Stimulated activated memory B cell treated with anti-CD40 and anti-IgM and Interleukin-4, amounts not matched to agents 10 μg/mL and 1 μg/mL and 100 μg/mL, for 72 hours (primary cell): ENCODE results near the gene SIPA1L3.
A peak's percentile ranks its signal among the peaks of the same experiment; 100 is the strongest.
"Not testable (repeated sequence)": the region's sequence is repeated elsewhere in the genome, so short reads cannot be mapped to it uniquely, and the experiment has no call there.

ENCODE experiments used
- ATAC-seq: fragments of 150-1000 bp; cut with Tn5 transposase; 2 replicates; pipeline ENCODE4 v1.10.0; 2021
- H3K27ac Mint-ChIP-seq: one replicate; pipeline ENCODE4 v1.8.0; 2022; ENCODE audit warnings: mild to moderate bottlenecking, mixed read lengths
- H3K27me3 Mint-ChIP-seq: one replicate; pipeline ENCODE4 v1.8.0; 2022; ENCODE audit warnings: mixed read lengths
- H3K36me3 Mint-ChIP-seq: one replicate; pipeline ENCODE4 v1.8.0; 2022; ENCODE audit warnings: mixed read lengths
- H3K4me1 Mint-ChIP-seq: one replicate; pipeline ENCODE4 v1.8.0; 2022; ENCODE audit warnings: mixed read lengths
- H3K4me3 Mint-ChIP-seq: one replicate; pipeline ENCODE4 v1.8.0; 2022; ENCODE audit warnings: mild to moderate bottlenecking, moderate library complexity, mixed read lengths
- H3K9me3 Mint-ChIP-seq: one replicate; pipeline ENCODE4 v1.8.0; 2022; ENCODE audit warnings: mixed read lengths

Gene SIPA1L3

DNA sequence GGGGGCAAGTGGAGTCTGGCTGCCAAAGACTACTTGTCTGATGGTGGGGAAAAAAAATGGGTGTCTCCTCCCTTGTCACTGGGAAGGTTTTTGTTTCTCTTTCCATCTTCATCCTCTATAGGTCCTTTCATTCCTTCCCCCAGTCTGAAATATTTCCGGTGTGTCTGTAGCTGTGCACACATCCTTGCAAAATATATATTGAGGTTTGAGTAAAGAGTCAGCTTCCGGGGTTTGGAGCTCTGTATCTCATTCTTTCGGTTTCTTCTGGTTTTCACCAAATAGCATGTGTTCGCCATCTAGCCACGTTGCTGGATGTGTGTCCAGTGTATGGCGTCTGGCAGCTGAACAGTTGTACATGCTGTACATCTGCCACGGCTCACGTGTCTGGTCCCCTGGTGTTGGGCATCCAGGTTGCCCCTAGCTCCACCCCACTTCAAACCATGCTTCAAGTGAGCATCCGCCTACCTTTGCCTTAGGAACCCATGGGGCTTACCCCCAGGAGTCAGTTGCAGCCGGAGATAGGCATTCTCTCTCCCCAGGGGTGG lies 142.2 kb downstream of the SIPA1L3 start:
- peak; percentile 65 for ATAC-seq

DNA sequence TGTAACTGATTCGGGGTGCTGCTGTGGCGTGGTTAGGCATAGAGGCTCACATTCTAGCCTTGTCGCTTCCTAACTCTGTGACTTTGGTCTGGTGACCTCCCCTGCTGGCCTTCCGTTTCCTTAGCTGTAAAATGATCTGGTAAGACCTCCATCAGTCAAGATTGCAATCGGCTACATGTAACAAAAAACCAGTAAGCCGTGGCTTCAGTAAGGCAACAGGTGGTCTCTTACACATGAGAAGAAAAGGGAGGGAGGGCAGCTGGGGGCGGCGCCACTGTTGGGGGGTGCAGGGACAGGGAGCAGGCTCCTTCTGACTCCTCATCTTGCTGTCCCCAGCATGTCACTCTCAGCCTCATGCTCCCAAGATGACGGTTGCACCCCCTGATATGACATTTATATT lies 148.0 kb downstream of the SIPA1L3 start:
- peak overlapping the region; percentile 62 for H3K27ac Mint-ChIP-seq
- H3K9me3 Mint-ChIP-seq: no peaks in the 10 kb centered on the region

More for the DNA sequence above, 142.2 kb downstream of the SIPA1L3 start:
- no peaks in the 10 kb centered on the region for H3K27me3 Mint-ChIP-seq
- peak overlapping the region; percentile 75 for H3K4me3 Mint-ChIP-seq
- no peaks in the 10 kb centered on the region for H3K9me3 Mint-ChIP-seq
- peaks cover 60% of the 10 kb centered on the region for H3K4me1 Mint-ChIP-seq
- peak overlapping the region; percentile 100 for H3K27ac Mint-ChIP-seq
- peaks cover 3% of the 10 kb centered on the region for H3K36me3 Mint-ChIP-seq

DNA sequence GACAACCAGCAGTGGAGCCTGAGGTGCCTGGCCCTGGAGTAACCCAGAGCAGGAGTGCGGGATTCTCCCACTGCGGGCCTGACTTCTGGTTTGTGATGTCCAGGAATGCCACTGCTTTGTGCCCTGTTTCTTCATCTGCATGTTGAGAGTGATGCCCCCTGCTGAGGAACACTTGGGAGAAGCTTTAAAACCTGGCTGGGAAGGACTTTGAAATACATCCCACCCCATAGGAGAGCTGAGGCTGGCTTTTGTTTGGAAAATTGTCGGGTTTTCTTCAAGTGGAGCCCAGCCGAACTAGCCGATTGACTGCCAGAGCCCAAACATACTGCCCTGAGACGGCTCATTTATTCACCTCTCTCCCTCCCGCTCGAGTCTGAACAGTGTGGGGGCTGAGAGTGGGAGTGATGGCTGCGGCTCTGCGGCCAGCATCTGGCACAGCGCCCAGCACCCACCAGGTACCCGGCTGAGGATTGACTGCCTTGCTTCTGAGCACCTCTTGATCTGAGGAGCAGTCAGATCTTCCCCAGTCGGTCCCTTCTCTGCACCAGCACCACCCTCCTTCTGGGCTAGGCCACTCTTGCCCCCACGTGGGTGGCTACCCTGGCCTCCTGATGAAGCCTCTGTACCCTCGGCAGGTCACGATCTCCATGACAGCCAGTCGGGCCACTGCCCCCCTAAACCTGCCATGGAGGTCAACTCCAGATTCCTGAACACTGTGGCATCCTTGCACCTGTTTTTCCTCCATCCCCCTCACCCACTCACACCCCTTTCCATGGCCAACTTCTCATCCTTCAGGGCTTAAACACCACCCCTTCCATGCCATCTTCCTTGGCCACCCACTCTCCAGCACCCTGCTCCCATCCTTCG lies 148.9 kb downstream of the SIPA1L3 start:
- H3K4me3 Mint-ChIP-seq: no peak overlapping the region
- H3K36me3 Mint-ChIP-seq: peaks cover 8% of the 10 kb centered on the region
- peak overlapping the region; percentile 62 for H3K27ac Mint-ChIP-seq
- ATAC-seq: no peak
- H3K27me3 Mint-ChIP-seq: no peaks in the 10 kb centered on the region
- no peaks in the 10 kb centered on the region for H3K9me3 Mint-ChIP-seq
- H3K4me1 Mint-ChIP-seq: peaks cover 32% of the 10 kb centered on the region

More for the DNA sequence above, 148.0 kb downstream of the SIPA1L3 start:
- H3K4me1 Mint-ChIP-seq: peaks cover 32% of the 10 kb centered on the region
- H3K27me3 Mint-ChIP-seq: no peaks in the 10 kb centered on the region
- no peak for ATAC-seq
- peaks cover 8% of the 10 kb centered on the region for H3K36me3 Mint-ChIP-seq
- no peak overlapping the region for H3K4me3 Mint-ChIP-seq

DNA sequence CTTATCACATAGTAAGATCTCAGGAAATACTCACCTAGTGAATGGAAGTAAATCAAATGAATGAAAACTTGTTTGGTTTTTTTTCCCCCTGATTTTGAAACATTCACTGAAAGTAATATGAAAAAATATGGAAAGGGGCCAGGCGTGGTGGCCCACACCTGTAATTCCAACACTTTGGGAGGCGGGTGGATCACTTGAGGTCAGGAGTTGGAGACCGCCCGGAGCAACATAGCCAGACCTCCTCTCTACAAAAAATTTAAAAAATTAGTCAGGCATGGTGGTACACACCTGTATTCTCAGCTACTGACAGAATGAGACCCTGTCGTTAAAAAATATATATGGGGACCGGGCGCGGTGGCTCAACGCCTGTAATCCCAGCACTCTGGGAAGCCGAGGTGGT lies 149.6 kb downstream of the SIPA1L3 start:
- peaks cover 39% of the 10 kb centered on the region for H3K4me1 Mint-ChIP-seq
- H3K4me3 Mint-ChIP-seq: no peak overlapping the region
- H3K27me3 Mint-ChIP-seq: no peaks in the 10 kb centered on the region
- peaks cover 14% of the 10 kb centered on the region for H3K36me3 Mint-ChIP-seq
- H3K27ac Mint-ChIP-seq: peak overlapping the region; percentile 62
- H3K9me3 Mint-ChIP-seq: no peaks in the 10 kb centered on the region
- ATAC-seq: no peak

DNA sequence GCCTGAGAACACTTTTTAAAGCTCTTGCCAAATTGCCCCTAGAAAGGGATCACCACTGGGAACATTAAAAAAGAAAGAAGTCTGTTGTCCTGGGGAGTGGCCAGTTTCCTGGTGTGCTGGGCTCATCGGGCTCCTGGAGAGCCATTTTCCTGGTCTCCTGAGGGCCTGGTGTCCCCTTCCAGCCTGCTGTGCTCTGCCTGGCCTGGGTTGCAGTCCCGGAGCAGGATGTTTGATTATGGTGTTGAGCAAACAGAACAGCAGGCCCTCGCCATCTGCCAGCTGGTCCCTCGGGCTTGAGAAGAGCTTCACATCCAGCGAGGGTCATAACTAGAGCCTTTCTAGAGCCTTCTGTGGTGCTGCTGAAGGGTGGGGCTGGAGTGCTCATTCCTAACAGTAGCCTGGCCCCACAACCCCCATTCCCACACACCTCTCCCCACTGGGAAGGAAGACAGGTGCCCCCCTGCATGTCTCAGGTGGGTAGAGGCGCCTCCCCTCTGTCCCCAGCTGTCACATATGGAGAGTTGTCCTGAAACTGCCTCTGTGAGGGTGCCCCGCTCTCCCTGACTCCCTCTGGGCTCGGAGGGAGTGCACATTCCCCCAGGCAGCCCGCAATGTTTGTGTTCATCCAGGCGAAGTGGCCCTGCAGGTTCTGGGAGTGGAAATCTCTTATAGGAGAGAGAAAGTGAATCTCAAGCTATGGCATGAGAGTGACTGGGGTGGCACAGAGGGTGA lies 151.1 kb downstream of the SIPA1L3 start:
- no peak for ATAC-seq
- H3K4me3 Mint-ChIP-seq: no peak overlapping the region
- no peaks in the 10 kb centered on the region for H3K27me3 Mint-ChIP-seq
- no peaks in the 10 kb centered on the region for H3K9me3 Mint-ChIP-seq
- H3K4me1 Mint-ChIP-seq: peaks cover 47% of the 10 kb centered on the region
- H3K36me3 Mint-ChIP-seq: peaks cover 21% of the 10 kb centered on the region
- peak overlapping the region; percentile 73 for H3K27ac Mint-ChIP-seq

DNA sequence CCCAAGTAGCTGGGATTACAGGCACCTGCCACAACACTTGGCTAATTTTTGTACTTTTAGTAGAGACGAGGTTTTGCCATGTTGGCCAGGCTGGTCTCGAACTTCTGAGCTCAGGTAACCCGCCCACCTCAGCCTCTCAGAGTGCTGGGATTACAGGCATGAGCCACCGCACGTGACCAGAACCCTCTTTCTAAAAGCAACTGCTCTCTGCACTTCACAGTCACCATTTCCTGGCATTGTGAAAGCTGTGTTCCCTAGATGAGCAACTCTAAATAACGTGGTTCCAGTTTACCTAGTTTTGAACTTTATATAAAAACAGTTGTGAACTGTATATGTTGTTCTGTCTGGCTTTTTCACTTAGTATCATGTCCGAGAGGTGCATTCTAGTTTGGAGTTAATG lies 152.9 kb downstream of the SIPA1L3 start:
- peak; percentile 67 for ATAC-seq
- Mint-ChIP-seq H3K27ac (peak overlapping the region; percentile 56), H3K4me1 (peaks cover 53% of the 10 kb centered on the region), H3K9me3 (no peaks in the 10 kb centered on the region), H3K36me3 (peaks cover 21% of the 10 kb centered on the region), H3K27me3 (no peaks in the 10 kb centered on the region), H3K4me3 (no peak overlapping the region)

DNA sequence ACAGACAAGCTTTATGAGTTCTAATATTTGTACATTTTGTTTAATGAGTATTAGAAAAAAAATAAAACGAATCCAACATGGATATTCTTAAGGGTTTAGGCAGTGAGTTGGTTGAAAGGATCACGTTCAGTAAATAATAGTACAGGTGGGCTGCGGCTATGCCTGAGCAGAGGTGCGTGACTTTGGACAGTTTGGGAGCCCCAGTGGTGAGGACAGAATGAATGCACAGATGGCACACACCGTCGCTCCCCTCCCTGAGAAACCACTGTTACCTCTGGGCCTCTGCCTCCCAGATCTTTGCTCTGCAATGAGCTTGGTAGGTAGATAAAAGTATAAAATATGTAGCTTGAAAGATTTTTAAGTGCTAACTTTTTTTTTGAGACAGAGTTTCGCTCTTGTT lies 153.3 kb downstream of the SIPA1L3 start:
- no peak overlapping the region for H3K4me3 Mint-ChIP-seq
- peaks cover 48% of the 10 kb centered on the region for H3K4me1 Mint-ChIP-seq
- H3K9me3 Mint-ChIP-seq: no peaks in the 10 kb centered on the region
- no peak for ATAC-seq
- peak overlapping the region; percentile 56 for H3K27ac Mint-ChIP-seq
- no peaks in the 10 kb centered on the region for H3K27me3 Mint-ChIP-seq
- peaks cover 21% of the 10 kb centered on the region for H3K36me3 Mint-ChIP-seq

DNA sequence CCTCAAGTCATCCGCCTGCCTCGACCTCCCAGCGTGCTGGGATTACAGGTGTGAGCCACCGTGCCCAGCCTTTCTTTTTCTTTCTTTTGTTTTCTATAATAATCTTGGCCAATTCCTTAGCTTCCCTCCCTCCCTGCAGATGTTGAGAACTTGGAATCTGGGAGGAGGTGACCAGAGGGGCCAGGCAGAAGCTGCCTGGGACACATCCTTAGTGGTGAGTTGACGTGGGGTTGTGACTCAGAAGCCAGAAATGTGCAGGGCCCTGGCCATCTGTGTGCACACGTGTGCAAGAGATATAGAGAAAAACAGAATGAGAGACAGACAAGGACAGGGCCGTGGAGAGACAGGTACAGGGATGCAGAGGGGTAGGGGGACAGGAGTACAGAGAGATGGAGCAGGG lies 154.3 kb downstream of the SIPA1L3 start:
- peaks cover 45% of the 10 kb centered on the region for H3K4me1 Mint-ChIP-seq

DNA sequence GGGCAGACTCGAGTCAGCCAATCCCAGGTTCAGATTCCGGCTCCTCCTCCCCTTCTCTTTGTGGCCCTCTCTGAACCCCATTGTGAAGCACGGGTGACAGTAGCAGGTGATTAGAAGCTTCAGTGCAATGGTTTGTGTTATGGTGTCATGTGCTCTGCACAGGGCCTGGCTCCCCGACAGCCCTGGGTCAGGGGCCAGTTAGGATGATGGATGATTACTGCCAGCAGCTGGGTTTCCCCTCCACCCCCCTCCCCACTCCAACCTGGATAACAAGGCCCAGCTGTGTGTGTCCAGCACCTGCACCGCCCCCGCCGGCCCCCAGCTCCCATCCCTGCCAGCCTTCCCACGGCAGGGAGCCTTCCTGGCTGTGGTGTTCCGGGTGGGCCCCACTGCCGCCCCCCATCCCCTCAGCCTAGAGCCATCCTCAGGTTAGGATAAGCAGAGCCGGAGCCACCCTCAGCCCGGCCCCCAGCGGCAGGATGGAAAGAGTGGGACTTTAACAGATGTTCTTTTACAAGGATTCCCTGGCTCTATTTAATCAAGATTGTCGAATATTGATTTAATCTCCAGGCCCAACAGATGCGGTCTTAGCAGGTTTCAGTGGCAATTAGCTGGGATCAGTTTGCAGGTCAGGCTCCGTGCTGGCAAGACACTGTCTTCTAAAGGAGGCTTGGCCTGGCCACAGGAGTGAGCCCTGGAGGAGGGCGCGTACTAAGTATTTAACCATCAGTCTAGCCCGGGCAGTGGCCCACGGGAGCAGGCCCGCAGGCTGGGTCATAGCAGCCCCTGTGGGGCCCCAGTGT lies 156.2 kb downstream of the SIPA1L3 start:
- Mint-ChIP-seq H3K27me3 (no peaks in the 10 kb centered on the region), H3K4me3 (no peak overlapping the region), H3K9me3 (no peaks in the 10 kb centered on the region), H3K27ac (peak overlapping the region; percentile 55), H3K36me3 (peaks cover 13% of the 10 kb centered on the region), H3K4me1 (peaks cover 35% of the 10 kb centered on the region)
- ATAC-seq: no peak

More for the DNA sequence above, 154.3 kb downstream of the SIPA1L3 start:
- H3K9me3 Mint-ChIP-seq: no peaks in the 10 kb centered on the region
- peak overlapping the region; percentile 56 for H3K27ac Mint-ChIP-seq
- H3K4me3 Mint-ChIP-seq: no peak overlapping the region
- H3K27me3 Mint-ChIP-seq: no peaks in the 10 kb centered on the region
- no peak for ATAC-seq
- peaks cover 18% of the 10 kb centered on the region for H3K36me3 Mint-ChIP-seq

DNA sequence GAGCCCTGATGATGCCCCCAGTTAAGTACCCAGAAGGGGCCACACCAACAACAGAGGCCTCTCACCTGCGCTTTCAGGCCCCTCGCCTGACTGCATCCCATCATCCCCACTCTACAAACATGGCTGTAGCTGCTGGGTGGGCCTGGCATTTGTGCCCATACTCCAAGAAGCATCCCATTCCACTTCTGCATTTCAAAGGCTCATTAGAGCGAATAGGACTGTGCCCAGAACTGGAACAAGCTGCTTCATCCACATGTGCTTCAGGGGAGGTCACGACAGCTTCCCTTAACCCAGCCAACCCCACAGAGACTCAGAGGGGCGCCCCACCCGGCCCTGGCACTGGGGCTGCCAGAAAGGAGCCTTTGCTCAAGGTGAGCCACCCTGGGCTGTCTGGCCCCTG lies 156.9 kb downstream of the SIPA1L3 start:
- Mint-ChIP-seq H3K9me3 (no peaks in the 10 kb centered on the region), H3K4me3 (no peak overlapping the region), H3K4me1 (peaks cover 28% of the 10 kb centered on the region), H3K27ac (peak overlapping the region; percentile 55), H3K27me3 (no peaks in the 10 kb centered on the region), H3K36me3 (peaks cover 13% of the 10 kb centered on the region)
- no peak for ATAC-seq

DNA sequence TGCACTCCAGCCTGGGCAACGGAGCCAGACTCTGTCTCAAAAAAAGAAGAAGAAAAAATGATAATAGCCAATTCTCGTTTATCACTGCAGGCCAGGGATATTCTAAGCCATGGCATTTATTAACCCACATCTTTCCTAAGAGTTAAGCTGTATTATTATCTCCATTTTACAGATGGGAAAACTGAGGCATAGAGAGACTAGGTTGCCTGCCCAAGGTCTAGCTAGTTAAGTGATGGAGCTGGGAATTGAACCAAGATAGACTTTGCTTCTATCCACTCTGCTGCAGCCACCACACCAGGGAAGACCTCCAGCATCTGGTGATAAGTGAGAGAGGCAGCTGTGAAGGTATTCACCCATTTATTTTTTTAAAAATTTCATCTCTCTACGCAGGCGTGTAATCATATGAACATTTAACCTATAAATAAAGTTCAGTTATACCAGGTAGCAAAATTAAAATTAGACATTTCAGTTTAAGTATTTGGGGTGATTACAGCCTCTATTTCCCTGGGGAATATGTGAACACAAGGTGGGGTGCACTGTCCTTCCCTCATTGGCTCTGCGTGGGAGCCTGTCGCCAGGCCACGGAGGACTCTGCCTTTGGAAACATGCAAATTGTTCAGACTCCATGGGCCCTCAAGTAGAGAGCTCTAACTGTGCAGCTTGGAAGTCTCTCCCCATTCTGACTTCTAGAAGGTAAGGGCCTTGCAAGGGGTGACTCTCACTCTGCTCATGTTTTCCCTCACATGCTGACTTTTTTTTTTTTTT lies 157.8 kb downstream of the SIPA1L3 start:
- Mint-ChIP-seq H3K36me3 (peaks cover 14% of the 10 kb centered on the region), H3K27ac (no peak overlapping the region), H3K9me3 (no peaks in the 10 kb centered on the region), H3K4me1 (peaks cover 25% of the 10 kb centered on the region), H3K27me3 (no peaks in the 10 kb centered on the region), H3K4me3 (no peak overlapping the region)
- no peak for ATAC-seq

DNA sequence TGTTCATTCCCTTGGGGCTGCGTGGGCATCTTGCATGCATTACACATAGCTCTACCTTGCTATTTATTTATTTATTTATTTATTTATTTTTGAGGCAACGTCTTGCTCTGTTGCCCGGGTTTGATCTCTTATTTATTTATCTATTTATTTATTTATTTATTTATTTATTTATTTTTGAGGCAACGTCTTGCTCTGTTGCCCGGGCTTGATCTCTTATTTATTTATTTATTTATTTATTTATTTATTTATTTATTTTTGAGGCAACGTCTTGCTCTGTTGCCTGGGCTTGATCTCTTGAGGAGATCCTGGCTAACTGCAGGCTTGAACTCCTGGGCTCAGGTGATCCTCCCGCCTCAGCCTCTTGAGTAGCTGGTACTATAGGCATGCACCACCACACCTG lies 158.8 kb downstream of the SIPA1L3 start:
- H3K4me3 Mint-ChIP-seq, H3K9me3 Mint-ChIP-seq, H3K27ac Mint-ChIP-seq, H3K27me3 Mint-ChIP-seq, ATAC-seq: not testable (repeated sequence)
- Mint-ChIP-seq H3K36me3 (peaks cover 18% of the 10 kb centered on the region), H3K4me1 (peaks cover 32% of the 10 kb centered on the region)

DNA sequence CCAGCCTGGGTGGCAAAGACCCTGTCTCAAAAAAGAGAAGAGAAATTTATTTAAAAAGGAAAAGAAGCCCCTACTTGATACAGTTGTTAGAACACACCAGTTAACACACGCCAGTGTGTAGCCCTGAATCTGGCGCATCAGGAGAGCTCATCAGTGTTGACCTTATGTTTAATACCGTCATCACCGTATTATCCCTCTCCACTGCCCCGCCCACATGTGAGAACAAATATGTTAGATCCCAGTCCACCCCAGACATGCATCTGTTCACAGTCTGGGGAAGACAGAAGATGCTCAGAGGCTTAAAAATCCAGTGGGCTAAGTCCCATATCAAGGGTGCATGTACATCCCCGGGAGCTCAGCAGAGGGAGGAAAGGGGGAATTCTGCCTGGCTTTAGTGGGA lies 161.8 kb downstream of the SIPA1L3 start:
- H3K9me3 Mint-ChIP-seq: no peaks in the 10 kb centered on the region
- no peak overlapping the region for H3K4me3 Mint-ChIP-seq
- peaks cover 24% of the 10 kb centered on the region for H3K36me3 Mint-ChIP-seq
- H3K27ac Mint-ChIP-seq: peak overlapping the region; percentile 66
- no peaks in the 10 kb centered on the region for H3K27me3 Mint-ChIP-seq
- H3K4me1 Mint-ChIP-seq: peaks cover 32% of the 10 kb centered on the region
- ATAC-seq: no peak

DNA sequence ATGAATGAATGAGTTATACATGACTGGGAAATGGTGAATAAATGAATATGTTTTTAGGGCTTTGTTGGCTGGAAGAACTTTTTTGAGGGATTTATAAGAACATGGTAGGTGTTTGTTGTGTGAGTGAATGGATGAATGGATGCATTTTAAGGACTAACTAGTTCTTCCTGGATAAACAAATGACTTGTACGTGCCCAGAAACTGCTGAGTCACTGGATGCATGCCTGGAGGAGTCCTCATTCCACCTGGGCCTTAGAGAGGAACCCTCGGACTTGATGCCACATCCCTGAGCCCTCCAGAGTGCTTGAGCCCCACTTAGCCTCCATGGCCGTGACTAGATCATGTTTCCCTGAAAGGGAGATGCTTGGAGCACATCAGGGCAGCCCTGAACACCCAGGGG lies 163.6 kb downstream of the SIPA1L3 start:
- ATAC-seq: no peak
- peak overlapping the region; percentile 66 for H3K27ac Mint-ChIP-seq
- no peaks in the 10 kb centered on the region for H3K27me3 Mint-ChIP-seq
- peaks cover 31% of the 10 kb centered on the region for H3K4me1 Mint-ChIP-seq
- H3K4me3 Mint-ChIP-seq: no peak overlapping the region
- H3K36me3 Mint-ChIP-seq: peaks cover 32% of the 10 kb centered on the region
- H3K9me3 Mint-ChIP-seq: no peaks in the 10 kb centered on the region
